ENCODE measurements around the gene YWHAG.

DNA sequence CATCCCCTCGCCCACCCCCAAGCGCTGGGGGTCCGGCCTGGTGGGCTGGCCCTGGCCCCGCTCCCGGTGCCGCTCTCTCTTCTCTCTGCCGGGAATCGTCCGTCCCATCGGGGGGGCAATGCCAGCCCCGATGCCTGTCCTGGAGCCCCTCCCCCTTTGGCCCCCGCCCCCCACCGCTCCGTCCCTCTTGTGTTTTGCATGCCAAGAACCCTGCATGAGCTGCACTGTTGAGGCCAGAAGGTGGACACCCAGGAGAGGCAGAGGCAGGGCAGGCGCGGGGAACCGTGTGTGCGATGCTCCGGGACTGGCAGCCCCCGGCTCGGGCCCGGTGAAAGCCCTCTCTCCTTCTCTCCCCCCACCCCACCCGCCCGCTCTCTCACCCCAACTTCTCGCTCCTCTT is 78.4 kb downstream of the YWHAG start:
- TF ChIP-seq, protein P1, sequence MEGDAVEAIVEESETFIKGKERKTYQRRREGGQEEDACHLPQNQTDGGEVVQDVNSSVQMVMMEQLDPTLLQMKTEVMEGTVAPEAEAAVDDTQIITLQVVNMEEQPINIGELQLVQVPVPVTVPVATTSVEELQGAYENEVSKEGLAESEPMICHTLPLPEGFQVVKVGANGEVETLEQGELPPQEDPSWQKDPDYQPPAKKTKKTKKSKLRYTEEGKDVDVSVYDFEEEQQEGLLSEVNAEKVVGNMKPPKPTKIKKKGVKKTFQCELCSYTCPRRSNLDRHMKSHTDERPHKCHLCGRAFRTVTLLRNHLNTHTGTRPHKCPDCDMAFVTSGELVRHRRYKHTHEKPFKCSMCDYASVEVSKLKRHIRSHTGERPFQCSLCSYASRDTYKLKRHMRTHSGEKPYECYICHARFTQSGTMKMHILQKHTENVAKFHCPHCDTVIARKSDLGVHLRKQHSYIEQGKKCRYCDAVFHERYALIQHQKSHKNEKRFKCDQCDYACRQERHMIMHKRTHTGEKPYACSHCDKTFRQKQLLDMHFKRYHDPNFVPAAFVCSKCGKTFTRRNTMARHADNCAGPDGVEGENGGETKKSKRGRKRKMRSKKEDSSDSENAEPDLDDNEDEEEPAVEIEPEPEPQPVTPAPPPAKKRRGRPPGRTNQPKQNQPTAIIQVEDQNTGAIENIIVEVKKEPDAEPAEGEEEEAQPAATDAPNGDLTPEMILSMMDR (IDR thresholded peaks at IDR 0.05): no peak
- TF ChIP-seq EZH2 (IDR thresholded peaks at IDR 0.05): no peak

Measured in neural progenitor cell (in vitro differentiated cells).